Measurements from ENCODE around the gene RALGAPA2.

The RALGAPA2 gene

GRCh38 chr20:20437314-20437713 is 275.1 kb downstream of the RALGAPA2 start:
- in situ Hi-C loops (cut with MboI; ENCODE audit: low sequenced_read_pairs, unreplicated experiment) = no loop called here
- no peak for DNase-seq (ENCODE audit: low spot score)
- TF ChIP-seq CTCF (IDR thresholded peaks at IDR 0.05; ENCODE audit: borderline replicate concordance, control extremely low read depth, extremely low read depth, insufficient read depth, missing control alignments) = no peak

GRCh38 chr20:20436689-20437088 is 275.8 kb downstream of the RALGAPA2 start:
- DNase-seq (ENCODE audit: low spot score) = no peak
- in situ Hi-C loops (cut with MboI; ENCODE audit: low sequenced_read_pairs, unreplicated experiment) = no loop called here
- no peak for TF ChIP-seq CTCF (IDR thresholded peaks at IDR 0.05; ENCODE audit: borderline replicate concordance, control extremely low read depth, extremely low read depth, insufficient read depth, missing control alignments)

GRCh38 chr20:20435453-20435852 is 277.0 kb downstream of the RALGAPA2 start:
- DNase-seq (ENCODE audit: low spot score) = no peak
- no peak for TF ChIP-seq CTCF (IDR thresholded peaks at IDR 0.05; ENCODE audit: borderline replicate concordance, control extremely low read depth, extremely low read depth, insufficient read depth, missing control alignments)
- in situ Hi-C loops (cut with MboI; ENCODE audit: low sequenced_read_pairs, unreplicated experiment) = no loop called here

- no peak for DNase-seq (ENCODE audit: low spot score)
- TF ChIP-seq CTCF (IDR thresholded peaks at IDR 0.05; ENCODE audit: borderline replicate concordance, control extremely low read depth, extremely low read depth, insufficient read depth, missing control alignments) = no peak
These were observed 279.7 kb downstream of the RALGAPA2 start for GRCh38 chr20:20432618-20433286.

GRCh38 chr20:20430066-20430465 is 282.4 kb downstream of the RALGAPA2 start:
- no peak for TF ChIP-seq CTCF (IDR thresholded peaks at IDR 0.05; ENCODE audit: borderline replicate concordance, control extremely low read depth, extremely low read depth, insufficient read depth, missing control alignments)
- DNase-seq (ENCODE audit: low spot score) = no peak
- in situ Hi-C loops (cut with MboI; ENCODE audit: low sequenced_read_pairs, unreplicated experiment) = no loop called here

More at GRCh38 chr20:20432618-20433286, 279.7 kb downstream of the RALGAPA2 start:
- in situ Hi-C loops (cut with MboI; ENCODE audit: low sequenced_read_pairs, unreplicated experiment) = no loop called here

GRCh38 chr20:20428067-20428466 is 284.4 kb downstream of the RALGAPA2 start:
- DNase-seq (ENCODE audit: low spot score) = no peak
- in situ Hi-C loops (cut with MboI; ENCODE audit: low sequenced_read_pairs, unreplicated experiment) = no loop called here
- TF ChIP-seq CTCF (IDR thresholded peaks at IDR 0.05; ENCODE audit: borderline replicate concordance, control extremely low read depth, extremely low read depth, insufficient read depth, missing control alignments) = no peak
